HG03045 (cell line): ENCODE measurements around the gene ENC1.

Source experiments
- ATAC-seq: cut with Tn5 transposase; IDR thresholded peaks from one replicate; pipeline ENCODE4 v1.9.1; 2021; ENCODE audit warnings: mild to moderate bottlenecking, moderate library complexity; ENCODE audit not compliant: unreplicated experiment

ENC1 gene

DNA sequence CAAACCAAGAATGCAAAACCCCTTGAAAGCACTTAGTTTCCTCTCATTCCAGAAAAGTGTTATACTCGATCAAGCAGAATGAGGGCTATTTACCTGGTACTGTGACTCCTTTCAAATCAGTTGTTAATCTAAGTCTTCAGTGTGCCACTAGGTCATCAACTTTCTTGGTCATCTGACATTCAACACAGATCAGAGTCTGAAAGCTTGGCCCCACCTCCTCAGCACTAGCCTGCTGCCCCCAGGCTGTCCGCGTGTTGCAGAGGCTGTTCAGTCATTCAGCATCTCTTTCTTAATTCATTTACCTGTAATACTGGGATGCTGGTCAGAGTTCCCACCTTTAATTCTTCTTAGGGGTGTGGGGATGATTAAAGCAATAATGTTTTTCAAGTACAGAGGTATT lies 28.5 kb downstream of the ENC1 start:
- no peak for ATAC-seq

DNA sequence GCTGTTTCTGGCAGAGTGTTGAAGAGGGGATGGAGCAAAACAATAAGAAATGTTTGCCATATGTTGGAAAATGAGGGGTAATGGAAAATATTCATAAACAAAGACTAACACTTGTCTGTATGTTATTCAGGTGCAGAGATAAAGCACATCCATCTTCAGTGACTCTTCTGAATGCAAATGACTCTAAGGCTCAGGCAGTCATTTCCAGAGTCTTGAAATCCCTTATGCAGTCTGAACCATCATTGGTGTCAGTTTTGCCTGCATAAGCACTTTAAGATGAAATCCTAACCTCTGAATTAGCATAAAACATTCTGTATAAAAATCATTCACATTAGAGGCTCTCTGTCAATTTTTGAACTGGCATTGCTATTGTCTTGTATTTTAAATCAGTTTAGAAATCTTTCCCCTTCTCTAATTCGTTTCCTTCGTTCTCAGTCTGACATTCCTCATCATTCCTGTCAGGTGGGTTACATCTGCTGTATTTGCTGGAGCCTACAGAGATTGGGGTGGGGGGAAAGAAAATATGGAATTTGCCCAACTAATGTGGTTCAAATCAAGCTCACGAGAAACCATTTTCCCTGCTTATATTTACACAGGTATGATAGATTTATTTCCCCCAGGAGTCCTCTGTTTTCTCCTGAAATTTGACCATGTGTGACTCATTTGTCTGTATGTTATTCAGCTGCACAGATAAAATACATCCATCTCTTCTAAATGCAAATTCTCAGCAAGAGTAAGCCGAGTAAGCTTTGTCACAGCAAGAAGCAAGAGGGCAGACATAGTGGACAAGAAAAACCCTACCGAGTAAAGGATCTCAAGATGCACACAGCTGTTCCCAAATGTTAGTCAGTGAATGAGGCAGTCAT lies 31.6 kb downstream of the ENC1 start:
- ATAC-seq: no peak

DNA sequence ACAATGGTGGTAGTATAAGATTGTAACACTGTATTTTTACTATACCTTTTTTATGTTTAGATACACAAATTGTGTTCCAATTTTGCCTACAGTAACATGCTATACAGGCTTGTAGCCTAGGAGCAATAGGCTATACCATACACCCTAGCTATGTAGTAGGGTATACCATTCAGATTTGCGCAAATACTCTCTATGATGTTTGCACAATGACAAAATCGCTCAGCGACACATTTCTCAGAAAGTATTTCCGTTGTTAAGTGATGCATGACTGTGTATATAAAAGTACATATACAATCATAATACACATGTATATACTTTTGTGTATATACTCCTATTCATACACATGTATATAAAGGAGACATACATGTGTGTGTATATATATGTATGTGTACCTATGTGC lies 34.8 kb downstream of the ENC1 start:
- no peak for ATAC-seq

DNA sequence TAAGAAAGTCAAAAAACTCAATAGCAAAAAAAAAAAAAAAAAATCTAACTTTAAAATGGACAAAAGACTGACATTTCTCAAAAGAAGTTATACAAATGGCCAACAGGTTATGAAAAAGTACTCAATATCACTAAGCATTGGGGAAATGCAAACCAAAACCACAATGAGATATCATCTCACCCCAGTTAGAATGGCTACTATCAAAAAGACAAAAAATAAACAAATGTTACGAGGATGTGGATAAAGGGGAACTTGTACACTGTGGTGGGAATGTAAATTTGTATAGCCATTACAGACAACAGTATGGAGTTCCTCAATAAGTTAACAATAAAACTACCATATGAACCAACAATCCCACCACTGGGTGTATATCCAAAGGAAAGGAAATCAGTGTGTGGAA lies 37.2 kb downstream of the ENC1 start:
- ATAC-seq: no peak

DNA sequence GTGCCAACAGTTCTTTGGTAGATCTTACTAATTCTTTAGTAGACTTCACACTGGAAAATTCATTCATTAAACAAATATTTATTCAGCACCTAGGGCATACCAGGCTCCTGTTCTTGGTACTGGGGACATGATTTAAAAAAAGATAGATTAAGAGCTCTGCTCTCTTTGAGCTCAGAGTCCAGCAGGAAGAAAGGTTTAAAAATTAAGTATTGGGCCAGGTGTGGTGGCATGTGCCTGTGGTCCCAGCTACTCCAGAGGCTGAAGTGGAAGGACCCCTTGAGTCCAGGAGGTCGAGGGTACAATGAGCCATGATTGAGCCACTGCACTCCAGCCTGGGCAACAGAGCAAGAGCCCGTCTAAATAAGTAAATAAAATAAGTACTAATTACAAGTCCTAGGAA lies 41.4 kb downstream of the ENC1 start:
- no peak for ATAC-seq

DNA sequence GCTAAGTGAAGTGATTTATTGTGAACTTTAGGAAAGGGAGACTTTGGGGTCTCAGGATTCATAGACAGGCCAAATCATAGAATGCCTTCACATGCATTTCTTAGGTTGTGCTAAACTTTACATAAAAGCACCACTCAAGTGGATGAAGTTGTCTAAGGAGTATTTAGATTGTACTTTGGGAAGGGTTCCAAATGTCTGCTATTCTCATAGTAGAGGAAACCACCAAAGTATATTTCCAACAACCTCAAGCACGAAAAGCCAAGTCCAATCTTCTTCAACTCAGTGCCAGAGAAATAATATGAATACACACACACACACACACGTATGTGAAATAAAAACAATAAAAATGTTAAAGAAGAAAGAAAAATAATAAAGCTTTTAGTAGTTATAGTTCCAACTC lies 41.8 kb downstream of the ENC1 start:
- no peak for ATAC-seq

DNA sequence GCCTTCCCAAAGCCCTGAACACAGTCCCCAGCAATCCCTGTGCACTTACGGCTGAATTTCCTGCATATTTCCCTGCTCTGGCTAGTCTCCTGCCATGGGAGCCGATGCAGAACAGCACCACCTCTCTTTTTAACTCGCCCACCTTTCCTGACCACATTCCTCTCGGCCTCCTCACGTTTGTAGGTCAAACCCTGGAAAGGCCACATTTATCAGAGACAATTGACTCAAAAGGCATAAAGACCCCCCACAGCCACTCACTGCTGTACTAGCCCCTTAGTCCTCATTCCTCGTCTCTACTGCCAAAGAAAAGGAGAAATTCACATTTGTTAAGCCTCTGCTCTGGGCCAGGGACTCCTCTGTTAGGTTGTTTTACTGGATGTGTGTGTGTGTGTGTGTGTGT lies 43.6 kb downstream of the ENC1 start:
- no peak for ATAC-seq

DNA sequence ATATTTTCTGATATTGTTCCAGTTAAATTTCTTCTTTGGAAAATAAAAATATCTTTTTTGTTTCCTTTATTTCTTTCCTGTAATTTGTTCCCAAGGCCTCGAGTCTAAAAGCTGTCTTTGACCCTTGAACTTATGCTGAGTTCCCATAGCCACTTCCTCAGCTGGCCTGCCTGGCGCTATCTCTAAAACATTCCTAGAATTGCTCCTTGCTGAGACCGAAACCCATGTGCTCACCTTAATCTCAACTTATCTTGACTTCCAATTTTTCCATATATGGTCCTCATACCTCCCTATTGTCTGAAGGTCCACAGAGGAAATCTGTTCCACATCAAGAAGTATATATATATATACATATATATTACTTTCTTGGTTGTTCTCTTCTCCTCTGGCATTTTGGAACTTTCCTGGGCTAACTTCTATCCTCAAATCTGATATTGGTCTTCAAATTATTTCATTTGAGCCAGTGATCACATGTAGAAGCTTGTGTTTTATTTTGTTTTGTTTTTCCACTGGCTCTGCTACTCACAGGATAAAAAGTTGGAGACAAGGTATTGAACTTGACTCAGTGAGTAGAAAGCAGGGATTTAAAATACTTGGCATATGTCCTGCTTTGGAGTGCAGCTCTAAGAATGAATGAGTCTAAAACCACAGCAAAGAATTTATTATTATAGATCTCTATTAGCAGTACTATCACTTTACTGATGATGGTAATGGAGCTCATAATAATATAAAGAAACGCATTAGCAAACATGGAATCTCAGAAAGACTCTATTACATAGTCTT lies 45.2 kb downstream of the ENC1 start:
- no peak for ATAC-seq

DNA sequence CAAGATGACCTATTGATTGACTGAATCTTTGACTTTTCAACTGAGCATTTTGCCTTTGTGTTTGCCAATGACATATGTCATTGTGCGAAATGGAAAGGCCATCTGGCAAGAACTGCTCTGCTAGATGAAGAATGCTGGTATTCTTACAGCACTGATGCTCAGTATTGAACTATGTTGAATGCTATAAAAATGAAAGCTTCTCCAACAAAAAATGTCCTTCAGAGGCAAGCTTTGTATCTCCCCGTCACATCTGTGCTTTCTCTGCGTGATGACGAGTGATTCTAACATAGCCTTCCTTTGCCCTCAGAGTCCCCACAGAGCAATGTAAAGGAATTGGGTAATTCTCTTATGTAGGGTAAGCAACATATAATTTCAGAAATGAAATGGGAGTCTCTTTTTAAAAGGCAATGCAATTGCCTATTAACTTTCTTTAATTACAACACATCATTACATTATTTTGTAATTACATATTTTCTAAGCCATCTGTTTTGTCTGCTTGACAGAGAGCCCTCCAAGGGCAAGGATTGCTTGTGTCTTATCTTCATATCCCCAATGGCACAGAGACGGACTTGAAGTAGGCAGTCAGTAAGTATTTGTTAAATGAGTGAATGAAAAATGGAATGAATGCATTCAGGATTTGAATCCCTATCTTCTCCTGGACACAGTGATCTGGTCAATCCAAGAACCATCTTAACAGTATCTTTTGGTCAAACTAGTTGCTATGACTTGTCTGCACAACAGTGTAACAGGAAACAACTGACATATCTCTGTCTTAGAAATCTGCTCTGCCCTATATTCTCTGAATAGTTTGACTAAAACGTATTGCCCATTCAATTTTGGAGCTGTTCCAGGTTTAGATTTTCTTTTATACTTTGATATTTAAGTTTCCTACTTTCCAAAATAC lies 46.1 kb downstream of the ENC1 start:
- no peak for ATAC-seq

DNA sequence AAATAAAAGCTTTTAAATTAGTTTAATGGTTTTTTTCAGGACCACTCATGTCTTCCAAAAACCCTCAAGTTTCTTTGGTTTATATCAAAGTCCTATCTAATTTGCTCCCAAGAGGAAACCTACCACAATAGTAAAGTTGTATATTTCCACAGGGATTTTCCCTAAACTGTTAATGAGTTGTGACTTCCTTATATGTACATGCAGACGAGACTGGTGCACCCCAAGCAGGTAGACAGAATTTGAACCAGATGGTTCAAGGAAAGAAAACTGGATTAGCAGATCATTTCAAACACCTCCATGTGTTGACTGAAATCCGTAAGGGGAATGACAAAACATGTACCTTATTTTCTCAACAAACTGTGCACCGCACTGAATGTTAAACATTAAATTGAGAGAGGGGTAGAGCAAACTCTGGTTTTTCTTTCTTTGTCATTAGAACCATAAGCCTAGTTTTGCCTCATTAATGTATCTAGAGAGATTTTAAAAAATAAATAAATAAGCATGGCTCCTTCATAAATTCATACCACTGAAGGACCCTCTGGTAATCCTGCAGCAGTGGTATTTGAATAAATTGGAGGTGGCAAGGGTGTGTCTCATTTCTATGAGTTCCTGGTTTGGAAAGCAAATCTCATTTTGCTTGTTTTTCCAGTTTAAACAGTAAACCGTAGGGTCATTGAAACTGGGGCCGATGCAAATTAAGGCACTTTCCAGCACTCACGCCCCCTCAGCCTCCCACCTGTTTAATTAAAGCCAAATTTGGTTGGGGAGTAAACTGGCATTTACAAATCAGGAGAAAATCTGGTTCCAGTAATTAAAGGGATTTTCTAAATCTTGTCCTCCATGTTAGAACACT lies 51.1 kb downstream of the ENC1 start:
- ATAC-seq: no peak

DNA sequence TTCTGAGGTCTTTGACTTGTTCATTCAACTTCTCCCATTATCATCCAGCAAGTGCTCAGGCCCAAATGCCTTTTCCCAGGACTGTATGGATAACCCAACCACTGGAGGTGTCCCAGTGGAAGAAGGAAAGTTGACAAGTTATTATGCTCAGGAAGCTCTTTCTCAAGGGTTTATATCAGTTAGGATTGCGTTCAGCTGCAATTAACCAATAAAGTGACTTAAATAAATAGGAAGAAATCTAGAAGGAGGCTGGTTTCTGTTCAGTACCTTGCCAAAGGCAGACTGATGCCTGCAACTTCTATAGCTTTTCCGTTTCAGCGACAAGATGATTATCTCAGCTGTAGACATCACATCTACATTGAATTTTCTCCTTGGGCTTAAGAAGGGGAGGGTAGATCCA lies 52.1 kb downstream of the ENC1 start:
- ATAC-seq: no peak

DNA sequence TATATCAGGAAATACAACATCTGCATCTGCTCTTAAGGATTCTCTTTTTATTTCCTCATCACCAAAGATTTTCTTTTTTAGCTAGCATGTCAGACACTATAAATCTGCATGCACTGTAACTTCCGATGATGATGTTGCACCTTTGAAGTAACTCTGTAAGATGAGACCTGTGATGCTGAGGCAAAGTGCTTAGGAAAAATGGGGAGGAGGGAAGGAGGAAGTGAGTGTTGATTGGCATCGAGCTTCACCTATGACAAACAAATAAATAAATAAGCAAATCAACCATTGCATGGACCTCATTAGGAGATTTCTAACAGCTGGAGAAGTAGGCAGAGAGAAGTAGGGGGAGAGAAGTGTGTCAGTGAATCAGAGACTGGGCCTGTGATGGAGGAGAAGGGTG lies 52.6 kb downstream of the ENC1 start:
- no peak for ATAC-seq

DNA sequence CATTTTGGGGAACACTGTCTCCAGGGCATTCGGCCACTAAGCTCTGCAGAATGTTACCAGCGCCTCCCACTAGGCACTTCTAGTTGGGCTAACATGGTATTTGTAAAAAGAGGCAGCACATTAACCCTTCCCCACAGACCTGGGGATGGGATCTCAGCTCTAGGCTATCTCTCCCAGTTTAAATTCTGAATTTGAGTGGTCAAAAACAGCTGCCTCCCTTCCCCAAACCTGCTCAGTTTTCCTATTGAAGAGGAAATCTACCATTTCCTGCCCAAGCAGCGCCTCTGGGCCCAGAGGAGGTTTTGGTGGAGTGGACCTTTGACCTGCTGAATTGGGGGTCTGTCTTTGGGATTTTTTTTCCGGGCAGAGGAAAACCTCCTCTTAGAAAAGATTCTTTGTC lies 53.2 kb downstream of the ENC1 start:
- no peak for ATAC-seq

DNA sequence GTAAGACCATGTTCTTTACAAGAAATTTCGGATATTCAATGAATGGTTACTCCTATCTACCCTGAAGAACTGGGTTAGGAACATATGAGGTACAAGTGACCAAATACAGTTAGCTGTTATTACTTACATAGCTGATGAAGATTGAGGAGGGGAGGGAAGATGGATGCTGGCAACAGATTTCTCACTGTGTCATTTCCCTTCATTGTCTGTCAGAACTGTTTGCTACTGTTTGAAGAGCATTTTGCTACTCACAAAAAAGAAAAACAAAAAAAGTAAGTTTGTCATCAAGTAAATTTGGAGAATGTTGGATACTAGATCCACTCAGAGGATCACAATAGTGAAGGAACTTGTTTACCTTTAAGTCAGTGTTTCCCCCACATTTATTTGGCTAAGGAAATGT lies 53.7 kb downstream of the ENC1 start:
- no peak for ATAC-seq

DNA sequence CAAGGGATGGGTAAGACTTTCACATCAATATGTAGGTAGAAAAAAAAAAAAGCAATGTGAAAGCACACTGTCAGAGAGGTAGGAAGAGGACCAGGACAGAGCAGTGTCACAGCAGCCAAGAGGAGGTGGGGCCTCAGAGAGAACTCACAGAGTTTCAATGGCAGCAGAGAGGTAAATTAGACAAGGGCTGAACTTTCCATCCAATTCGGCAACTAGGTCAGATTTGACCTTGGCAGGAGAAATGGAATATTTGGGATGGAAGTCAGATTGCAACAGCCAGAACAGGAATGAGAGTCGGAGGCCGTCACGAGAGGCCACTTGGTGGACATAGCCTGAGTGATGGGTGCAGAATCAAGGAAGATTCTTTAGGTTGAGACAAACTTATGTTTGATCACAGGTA lies 57.7 kb downstream of the ENC1 start:
- ATAC-seq: no peak

DNA sequence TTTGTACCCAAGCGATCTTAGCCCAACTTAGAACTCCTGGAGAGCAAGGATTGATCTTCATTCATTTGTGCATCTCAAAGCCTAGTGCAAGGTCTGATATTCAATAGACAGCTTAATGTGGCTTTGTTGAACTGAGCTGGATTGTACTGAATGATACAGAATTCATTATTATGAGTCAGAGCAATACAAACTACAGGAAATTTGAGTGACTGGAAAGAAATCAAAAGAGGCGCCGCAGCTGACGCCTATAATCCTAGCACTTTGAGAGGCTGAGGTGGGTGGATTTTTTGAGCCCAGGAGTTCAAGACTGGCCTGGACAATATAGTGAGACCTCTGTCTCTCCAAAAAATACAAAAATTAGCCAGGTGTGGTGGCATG lies 58.6 kb downstream of the ENC1 start:
- ATAC-seq: no peak

DNA sequence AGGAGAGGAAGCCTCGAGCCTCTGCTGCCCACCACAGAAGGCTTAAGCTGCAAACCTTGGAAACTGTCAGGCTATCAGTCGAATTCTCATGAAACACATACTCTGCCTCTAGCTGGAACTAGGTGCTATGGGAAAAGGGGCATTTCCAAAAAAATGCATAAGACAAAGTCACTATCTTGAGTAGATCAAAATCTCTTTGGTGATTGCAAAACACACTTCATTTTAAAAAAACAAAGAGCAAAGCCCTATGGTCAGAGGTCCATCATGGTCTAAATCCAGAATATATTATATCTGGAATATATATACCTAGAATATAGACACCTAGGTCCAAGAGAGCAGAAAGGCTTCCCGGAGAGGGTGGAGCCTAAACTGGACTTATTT lies 59.8 kb downstream of the ENC1 start:
- no peak for ATAC-seq

DNA sequence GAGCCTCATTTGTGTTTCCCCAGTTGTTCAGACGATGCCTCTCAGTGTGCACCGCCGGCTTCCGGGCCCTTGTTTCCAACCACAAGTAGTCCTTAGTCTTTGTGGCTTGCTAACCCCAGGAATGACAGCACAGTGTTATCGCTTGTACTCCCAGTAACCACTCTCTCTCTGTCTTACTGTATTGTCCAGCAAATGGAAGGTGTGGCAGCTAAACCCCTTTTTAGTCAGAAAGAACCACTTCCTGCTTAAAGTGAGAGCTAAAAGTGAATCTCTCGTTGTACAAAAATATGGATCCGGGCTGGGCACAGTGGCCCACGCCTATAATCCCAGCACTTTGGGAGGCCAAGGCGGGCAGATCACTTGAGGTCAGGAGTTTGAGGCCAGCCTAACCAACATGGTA lies 61.3 kb downstream of the ENC1 start:
- ATAC-seq: peak; percentile 76

DNA sequence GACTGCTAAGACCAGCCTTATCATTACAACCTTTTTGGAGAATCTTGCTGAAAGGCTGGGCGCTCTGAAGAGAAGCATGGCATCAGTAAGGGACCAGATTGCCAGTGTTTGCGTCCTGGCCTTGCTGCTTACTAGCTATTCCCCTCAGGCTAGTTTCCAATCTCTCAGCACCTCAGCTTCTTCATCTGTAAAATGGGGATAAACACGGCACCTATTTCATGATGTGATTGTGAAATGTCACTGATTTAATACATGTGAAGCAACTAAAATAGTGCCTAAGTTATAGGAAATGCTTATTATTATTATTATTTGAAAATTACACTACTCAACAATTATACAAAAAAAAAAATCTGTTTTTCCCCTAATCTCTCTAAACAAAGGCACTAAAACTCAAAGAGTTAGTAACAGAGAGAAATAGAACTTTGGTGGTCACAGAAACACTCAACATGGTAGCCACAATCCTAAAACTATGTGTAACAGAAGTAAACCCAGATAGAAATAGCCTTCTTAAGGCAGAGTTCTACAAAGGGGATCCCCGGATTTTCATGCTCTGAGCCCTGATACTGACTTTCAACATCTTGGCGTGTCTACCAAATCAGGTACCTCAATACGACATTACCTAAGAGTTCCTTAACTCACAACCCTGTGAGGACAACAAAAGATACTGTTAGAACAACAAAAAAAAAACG lies 62.0 kb downstream of the ENC1 start:
- peak; percentile 53 for ATAC-seq
